ENCODE data around the gene GJD4. TPM values are rescaled to one million over a fixed set of nuclear protein-coding genes. Genes with fewer than 3 reads are reported as not detected.

GJD4 gene
- total and polyA plus RNA-seq, 10 donors: 0.03 to 0.10 TPM; not detected in 8

DNA sequence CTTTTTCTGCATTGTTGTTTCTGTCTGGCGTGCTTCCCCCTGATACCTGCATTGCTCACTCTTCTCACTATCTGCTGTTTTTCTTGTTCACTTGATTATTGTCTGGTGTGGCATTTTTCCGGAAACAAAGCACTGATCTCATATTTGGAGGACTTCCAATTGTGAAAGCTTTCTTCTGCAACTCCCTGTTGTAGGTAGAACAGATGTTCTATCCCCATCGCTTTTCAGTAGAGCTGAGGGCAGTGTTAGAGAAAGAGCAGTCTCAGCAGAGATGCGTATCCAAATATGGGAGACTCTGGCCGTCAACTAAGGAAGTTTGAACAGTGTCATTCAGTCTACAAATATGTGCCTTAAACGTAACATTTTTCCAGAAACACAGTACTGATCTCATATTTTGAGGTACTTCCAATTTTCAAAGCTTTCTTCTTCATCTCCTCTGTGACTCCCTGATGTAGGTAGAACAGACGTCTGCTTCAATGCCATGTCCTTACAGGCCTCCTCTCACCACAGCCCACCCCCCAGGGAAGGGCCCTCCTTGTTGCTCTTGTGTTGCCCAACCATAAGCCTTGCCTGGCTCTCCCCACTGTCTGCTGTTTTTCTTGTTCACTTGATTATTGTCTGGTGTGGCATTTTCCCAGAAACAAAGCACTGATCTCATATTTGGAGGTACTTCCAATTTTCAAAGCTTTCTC, 27.1 kb upstream of the GJD4 start:
- intact Hi-C loops (cut with DNase I; ENCODE audit: low total_unique reads): no loop called here
- no peak overlapping the region for H3K27ac ChIP-seq
- H3K9me3 ChIP-seq: no peaks in the 10 kb centered on the region
- no peak for DNase-seq
- H3K4me1 ChIP-seq: no peaks in the 10 kb centered on the region
- H3K27me3 ChIP-seq (replicated peaks in 1 of 7): no peaks in the 10 kb centered on the region
- H3K36me3 ChIP-seq: peaks cover 0 to 28% (median 7%) of the 10 kb centered on the region in 6 donors
- 64 to 79% (median 70%) methylated on average over 7 of the region's 7 CpGs for WGBS, 5 donors
- H3K4me3 ChIP-seq: no peak overlapping the region
- TF ChIP-seq POLR2A (IDR thresholded peaks at IDR 0.05): no peak
- TF ChIP-seq POLR2AphosphoS5 (IDR thresholded peaks at IDR 0.05): no peak
- TF ChIP-seq CTCF (IDR thresholded peaks at IDR 0.05 in 8 of 11, conservative IDR thresholded peaks at IDR 0.05 in 3 of 11): no peak

- no peaks in the 10 kb centered on the region for H3K9me3 ChIP-seq
- 82 to 95% (median 88%) methylated on average over 4 of the region's 4 CpGs for WGBS, 5 donors
Observed at GRCh38 chr10:35578618-35578956, 26.6 kb upstream of the GJD4 start.

DNA sequence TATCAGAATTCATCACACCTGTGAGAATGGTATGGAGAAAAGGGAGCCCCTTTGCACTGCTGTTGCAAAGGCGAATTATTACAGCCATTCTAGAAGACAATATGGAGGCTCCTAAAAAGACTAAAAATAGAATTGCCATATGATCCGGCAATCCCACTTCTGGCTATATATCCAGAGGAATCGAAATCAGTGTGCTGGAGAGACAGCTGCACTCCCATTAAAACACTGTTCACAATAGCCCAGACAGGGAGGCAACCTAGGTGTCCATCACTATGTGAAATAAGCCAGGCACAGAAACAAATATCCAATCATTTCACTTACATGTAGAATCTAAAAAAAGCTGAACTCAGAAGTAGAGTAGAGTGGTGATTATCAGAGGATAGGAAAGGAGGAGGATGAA, 26.0 kb upstream of the GJD4 start:
- no peaks in the 10 kb centered on the region for H3K4me1 ChIP-seq
- DNase-seq: no peak
- TF ChIP-seq POLR2A (IDR thresholded peaks at IDR 0.05) (no peak), CTCF (IDR thresholded peaks at IDR 0.05 in 8 of 11, conservative IDR thresholded peaks at IDR 0.05 in 3 of 11) (no peak), POLR2AphosphoS5 (IDR thresholded peaks at IDR 0.05) (no peak)
- intact Hi-C loops (cut with DNase I; ENCODE audit: low total_unique reads): no loop called here
- no peak overlapping the region for H3K27ac ChIP-seq
- no peaks in the 10 kb centered on the region for H3K27me3 ChIP-seq (replicated peaks in 1 of 7)
- 86 to 94% (median 88%) methylated on average over 3 of the region's 3 CpGs for WGBS, 5 donors
- H3K36me3 ChIP-seq: peaks cover 0 to 18% (median 5%) of the 10 kb centered on the region in 6 donors
- no peaks in the 10 kb centered on the region for H3K9me3 ChIP-seq
- no peak overlapping the region for H3K4me3 ChIP-seq

More at GRCh38 chr10:35578618-35578956, 26.6 kb upstream of the GJD4 start:
- Histone ChIP-seq H3K4me1 (no peaks in the 10 kb centered on the region), H3K4me3 (no peak overlapping the region), H3K36me3 (peaks cover 0 to 23% (median 5%) of the 10 kb centered on the region in 6 donors), H3K27me3 (replicated peaks in 1 of 7) (no peaks in the 10 kb centered on the region), H3K27ac (no peak overlapping the region)
- TF ChIP-seq POLR2AphosphoS5 (IDR thresholded peaks at IDR 0.05) (no peak), POLR2A (IDR thresholded peaks at IDR 0.05) (no peak), CTCF (IDR thresholded peaks at IDR 0.05 in 8 of 11, conservative IDR thresholded peaks at IDR 0.05 in 3 of 11) (no peak)
- no peak for DNase-seq
- intact Hi-C loops (cut with DNase I; ENCODE audit: low total_unique reads): no loop called here

DNA sequence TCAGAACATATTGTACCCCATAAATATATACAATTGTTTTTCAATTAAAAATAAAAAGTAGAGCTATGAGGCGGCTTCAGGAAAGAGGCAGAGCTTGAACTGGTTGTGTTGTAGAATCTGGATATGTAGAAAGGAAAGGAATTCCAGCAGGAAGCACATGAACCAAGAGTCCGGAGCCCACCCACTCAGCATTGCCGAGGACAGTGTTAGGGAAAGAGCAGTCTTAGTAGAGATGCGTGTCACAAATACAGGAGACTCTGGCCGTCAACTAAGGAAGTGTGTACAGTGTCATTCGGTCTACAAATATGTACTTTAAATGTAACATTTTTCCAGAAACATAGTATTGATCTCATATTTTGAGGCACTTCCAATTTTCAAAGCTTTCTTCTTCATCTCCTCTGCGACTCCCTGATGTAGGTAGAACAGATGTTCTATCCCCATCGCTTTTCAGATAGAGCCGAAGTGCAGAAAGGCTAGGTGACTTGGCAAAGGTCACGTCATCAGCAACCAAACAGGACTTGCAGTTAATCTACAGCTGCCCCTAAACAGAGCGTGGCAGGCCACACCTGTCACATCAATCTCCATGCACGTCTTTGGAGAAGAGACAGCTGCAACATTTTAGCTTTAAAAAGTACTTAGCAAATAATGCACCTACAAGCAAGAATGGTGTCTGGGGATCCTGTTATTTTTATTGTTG, 25.3 kb upstream of the GJD4 start:
- no peak for DNase-seq
- no peak overlapping the region for H3K4me3 ChIP-seq
- TF ChIP-seq POLR2AphosphoS5 (IDR thresholded peaks at IDR 0.05): no peak
- 72 to 84% (median 77%) methylated on average over 12 of the region's 12 CpGs for WGBS, 5 donors
- intact Hi-C loops (cut with DNase I; ENCODE audit: low total_unique reads): no loop called here
- H3K27me3 ChIP-seq (replicated peaks in 1 of 7): peaks cover 0 to under 1% (median 0%) of the 10 kb centered on the region in 7 donors
- H3K4me1 ChIP-seq: no peaks in the 10 kb centered on the region
- peaks cover 0 to 10% (median 4%) of the 10 kb centered on the region in 6 donors for H3K36me3 ChIP-seq
- H3K27ac ChIP-seq: no peak overlapping the region
- no peaks in the 10 kb centered on the region for H3K9me3 ChIP-seq
